ENCODE results near the gene TOR2A.

TOR2A gene

DNA sequence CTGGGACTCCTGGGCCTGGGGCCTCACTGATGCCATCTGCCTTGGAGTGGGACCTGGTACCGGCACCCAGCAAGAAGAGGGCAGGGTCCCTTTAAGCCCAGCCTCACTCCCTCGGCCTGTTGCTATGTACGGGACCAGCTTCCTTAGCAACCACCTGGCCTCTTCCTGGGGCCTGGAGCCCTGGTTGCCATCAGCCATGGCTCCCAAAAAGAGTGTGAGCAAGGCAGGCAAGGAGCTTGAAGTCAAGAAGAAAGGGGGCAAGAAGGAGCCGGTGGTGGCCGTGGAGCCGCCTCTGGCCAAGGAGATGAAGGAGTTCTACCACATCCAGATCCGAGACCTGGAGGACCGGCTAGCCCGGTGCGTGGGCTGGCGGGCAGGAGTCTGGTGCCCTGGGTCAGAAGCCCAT is 28.3 kb downstream of the TOR2A start, which contains the start of gene CFAP157:
CFAP157 (plus strand) TSS at position 153 of the 406 bp plus-strand sequence; CDS start at position 197, 44 bp downstream.
- Mint-ChIP-seq H3K4me1 (peaks cover 65% of the 10 kb centered on the region), H3K9me3 (peaks cover 7% of the 10 kb centered on the region), H3K36me3 (ENCODE audit: low read depth) (no peaks in the 10 kb centered on the region), H3K4me3 (peak within 1 kb of the TSS; percentile 49), H3K27ac (peak within 1 kb of the TSS; percentile 96), H3K27me3 (ENCODE audit: low read depth, poor library complexity) (peaks cover 20% of the 10 kb centered on the region)
- TF ChIP-seq, protein P1, sequence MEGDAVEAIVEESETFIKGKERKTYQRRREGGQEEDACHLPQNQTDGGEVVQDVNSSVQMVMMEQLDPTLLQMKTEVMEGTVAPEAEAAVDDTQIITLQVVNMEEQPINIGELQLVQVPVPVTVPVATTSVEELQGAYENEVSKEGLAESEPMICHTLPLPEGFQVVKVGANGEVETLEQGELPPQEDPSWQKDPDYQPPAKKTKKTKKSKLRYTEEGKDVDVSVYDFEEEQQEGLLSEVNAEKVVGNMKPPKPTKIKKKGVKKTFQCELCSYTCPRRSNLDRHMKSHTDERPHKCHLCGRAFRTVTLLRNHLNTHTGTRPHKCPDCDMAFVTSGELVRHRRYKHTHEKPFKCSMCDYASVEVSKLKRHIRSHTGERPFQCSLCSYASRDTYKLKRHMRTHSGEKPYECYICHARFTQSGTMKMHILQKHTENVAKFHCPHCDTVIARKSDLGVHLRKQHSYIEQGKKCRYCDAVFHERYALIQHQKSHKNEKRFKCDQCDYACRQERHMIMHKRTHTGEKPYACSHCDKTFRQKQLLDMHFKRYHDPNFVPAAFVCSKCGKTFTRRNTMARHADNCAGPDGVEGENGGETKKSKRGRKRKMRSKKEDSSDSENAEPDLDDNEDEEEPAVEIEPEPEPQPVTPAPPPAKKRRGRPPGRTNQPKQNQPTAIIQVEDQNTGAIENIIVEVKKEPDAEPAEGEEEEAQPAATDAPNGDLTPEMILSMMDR (IDR thresholded peaks at IDR 0.05) = no peak
- DNase-seq = no peak

DNA sequence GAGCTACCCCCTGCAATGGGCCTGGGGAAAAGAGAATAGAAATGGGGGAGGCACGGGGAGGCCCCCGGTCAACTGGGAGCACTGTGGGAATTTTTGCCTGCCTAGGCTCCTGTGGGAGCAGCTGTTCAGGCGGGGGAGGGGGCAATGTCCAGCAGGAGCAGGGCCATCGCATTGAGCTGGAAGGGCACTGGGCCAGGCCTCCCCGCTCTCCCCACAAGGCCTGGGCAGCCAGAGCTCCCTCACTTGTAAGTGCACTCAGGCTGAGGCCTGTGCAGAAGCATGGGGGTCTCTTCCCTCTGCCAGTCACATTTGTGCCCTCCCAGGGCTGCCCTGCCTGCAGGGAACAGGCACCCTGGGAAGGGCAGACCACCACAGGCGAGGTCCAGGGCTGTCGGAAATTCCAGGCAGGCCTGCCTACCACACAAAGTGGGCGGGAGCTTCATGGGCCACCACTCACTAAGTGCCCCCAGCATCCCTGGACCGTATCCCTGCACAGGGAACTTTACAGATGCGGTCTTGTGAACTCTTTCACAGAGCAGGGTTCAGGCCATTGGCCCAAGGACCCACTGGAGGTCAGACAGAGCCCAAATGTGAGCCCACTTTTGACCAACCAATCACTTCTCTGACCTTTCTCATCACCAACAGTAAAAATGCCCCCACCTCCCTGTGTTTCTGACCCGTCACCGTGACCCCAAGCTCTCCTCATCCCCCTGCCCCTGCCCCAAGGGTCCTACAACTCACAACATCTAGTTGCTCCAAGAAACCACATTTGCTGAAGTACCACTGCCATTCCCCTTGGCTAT is 29.3 kb downstream of the TOR2A start:
- Mint-ChIP-seq H3K36me3 (ENCODE audit: low read depth) (no peaks in the 10 kb centered on the region), H3K9me3 (peaks cover 7% of the 10 kb centered on the region), H3K4me3 (peak overlapping the region; percentile 47), H3K27me3 (ENCODE audit: low read depth, poor library complexity) (peaks cover 16% of the 10 kb centered on the region), H3K27ac (peak overlapping the region; percentile 96), H3K4me1 (peaks cover 64% of the 10 kb centered on the region)
- TF ChIP-seq, protein P1 (IDR thresholded peaks at IDR 0.05) = no peak
- no peak for DNase-seq

DNA sequence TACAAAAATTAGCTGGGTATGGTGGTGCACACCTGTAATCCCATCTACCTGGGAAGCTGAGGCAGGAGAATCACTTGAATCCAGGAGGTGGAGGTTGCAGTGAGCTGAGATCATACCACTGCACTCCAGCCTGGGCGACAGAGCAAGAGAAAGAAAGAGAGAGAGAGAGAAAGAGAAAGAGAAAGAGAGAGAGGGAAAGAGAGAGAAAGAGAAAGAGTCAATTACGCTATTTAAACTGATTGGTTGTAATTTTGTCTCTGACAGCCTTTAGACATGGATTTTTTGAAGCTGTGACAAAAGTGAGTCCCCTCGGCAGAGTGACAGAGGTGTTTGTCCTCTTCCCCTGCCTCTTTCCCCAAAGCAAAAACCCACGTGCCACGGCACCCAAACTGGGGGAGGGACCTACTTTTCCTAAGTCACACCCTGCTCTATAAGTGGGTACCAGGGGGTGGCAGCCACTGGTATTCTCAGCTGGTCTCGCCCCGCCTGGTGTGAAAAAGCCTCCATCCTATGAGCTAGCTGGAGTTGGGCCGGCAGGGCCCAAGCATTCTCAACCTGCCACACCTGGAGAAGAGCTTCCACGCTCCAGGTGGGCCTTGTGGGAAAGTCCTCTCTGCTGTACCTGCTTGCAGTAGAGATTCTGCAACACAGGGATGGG is 31.7 kb downstream of the TOR2A start:
- no peak overlapping the region for H3K4me3 Mint-ChIP-seq

DNA sequence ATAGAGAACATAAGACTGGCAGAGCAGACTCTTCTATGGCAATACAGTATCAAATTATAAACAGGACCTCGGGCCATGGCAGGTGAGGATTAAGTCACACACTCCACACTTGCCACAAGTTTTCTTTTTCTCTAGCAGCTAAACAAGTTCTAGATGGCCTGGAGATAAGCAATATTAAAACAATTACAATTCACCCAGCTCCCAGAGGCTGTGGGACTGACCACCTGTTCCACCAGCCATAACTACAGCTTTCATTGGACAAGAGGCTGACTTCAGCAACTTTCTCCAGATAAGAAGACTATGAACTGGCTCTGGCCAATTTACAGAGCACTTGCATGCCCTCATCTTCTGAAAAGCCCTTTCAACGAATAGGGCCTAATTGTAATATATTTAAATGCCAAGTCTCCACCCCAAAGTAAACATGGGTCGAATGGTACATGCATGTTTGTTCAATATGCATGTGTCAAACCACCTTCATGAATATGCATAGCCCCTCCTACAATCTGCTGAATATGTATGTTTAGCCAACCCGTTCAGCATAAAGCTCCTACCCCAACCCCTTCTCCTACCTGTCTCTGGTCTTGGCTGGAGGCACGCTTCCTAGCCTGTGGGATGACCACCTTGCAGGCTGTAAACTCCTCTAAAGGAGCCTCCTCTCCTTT is 34.4 kb downstream of the TOR2A start:
- no peak overlapping the region for H3K27ac Mint-ChIP-seq
- no peaks in the 10 kb centered on the region for H3K9me3 Mint-ChIP-seq
- no peaks in the 10 kb centered on the region for H3K36me3 Mint-ChIP-seq (ENCODE audit: low read depth)
- no peak for DNase-seq
- peaks cover 5% of the 10 kb centered on the region for H3K27me3 Mint-ChIP-seq (ENCODE audit: low read depth, poor library complexity)
- TF ChIP-seq, protein P1 (IDR thresholded peaks at IDR 0.05) = no peak
- no peak overlapping the region for H3K4me3 Mint-ChIP-seq
- H3K4me1 Mint-ChIP-seq = peaks cover 58% of the 10 kb centered on the region

More for the DNA sequence above, 31.7 kb downstream of the TOR2A start:
- no peaks in the 10 kb centered on the region for H3K36me3 Mint-ChIP-seq (ENCODE audit: low read depth)
- peaks cover 72% of the 10 kb centered on the region for H3K4me1 Mint-ChIP-seq
- DNase-seq = no peak
- TF ChIP-seq, protein P1 (IDR thresholded peaks at IDR 0.05) = no peak
- peak overlapping the region; percentile 60 for H3K27ac Mint-ChIP-seq
- H3K27me3 Mint-ChIP-seq (ENCODE audit: low read depth, poor library complexity) = peaks cover 5% of the 10 kb centered on the region
- H3K9me3 Mint-ChIP-seq = peaks cover under 1% of the 10 kb centered on the region

DNA sequence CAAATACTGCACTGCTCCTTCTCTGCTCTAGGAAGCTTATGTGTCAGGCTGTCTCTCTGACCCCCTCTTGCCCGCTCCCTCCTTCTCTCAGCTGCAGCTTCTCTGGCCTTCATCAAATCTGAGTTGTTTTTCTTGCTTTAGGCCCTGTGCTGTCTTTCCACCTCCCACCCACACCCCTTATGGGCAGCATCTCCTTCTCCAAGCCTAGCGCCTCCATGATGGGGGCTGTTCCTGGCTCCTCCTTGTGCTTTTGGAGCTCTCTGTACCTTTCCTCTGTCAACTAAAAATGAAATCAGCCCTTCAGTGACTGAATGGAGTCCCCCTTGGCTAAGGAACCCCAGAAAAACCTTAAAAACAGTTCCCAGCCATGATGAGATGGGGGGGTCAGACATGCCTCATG is 35.0 kb downstream of the TOR2A start:
- peaks cover 52% of the 10 kb centered on the region for H3K4me1 Mint-ChIP-seq
- peak overlapping the region; percentile 4 for H3K4me3 Mint-ChIP-seq
- DNase-seq = no peak
- no peaks in the 10 kb centered on the region for H3K36me3 Mint-ChIP-seq (ENCODE audit: low read depth)
- peak overlapping the region; percentile 84 for H3K27ac Mint-ChIP-seq
- H3K9me3 Mint-ChIP-seq = no peaks in the 10 kb centered on the region
- peaks cover 5% of the 10 kb centered on the region for H3K27me3 Mint-ChIP-seq (ENCODE audit: low read depth, poor library complexity)
- TF ChIP-seq, protein P1 (IDR thresholded peaks at IDR 0.05) = no peak

Data from nephron progenitor cell (in vitro differentiated cells).